Measurements from ENCODE around the gene FLACC1.
"Not testable (repeated sequence)": the region's sequence is repeated elsewhere in the genome, so short reads cannot be mapped to it uniquely, and the experiment has no call there.

Gene FLACC1

GRCh38 chr2:201383136-201383535 is 26.0 kb upstream of the FLACC1 start:
- TF ChIP-seq ZFX (IDR thresholded peaks at IDR 0.05), result no peak
- no peak for TF ChIP-seq CTCF (conservative IDR thresholded peaks at IDR 0.05)

GRCh38 chr2:201378496-201379397 is 21.6 kb upstream of the FLACC1 start:
- TF ChIP-seq ZFX (IDR thresholded peaks at IDR 0.05) (no peak), CTCF (conservative IDR thresholded peaks at IDR 0.05) (no peak)
- no peak overlapping the region for H3K27ac ChIP-seq

More at GRCh38 chr2:201383136-201383535, 26.0 kb upstream of the FLACC1 start:
- no peak overlapping the region for H3K27ac ChIP-seq

- H3K27ac ChIP-seq, result no peak overlapping the region
- no peak for TF ChIP-seq ZFX (IDR thresholded peaks at IDR 0.05)
- no peak for TF ChIP-seq CTCF (conservative IDR thresholded peaks at IDR 0.05)
Measured at GRCh38 chr2:201377218-201377617, 20.1 kb upstream of the FLACC1 start.

- TF ChIP-seq ZFX (IDR thresholded peaks at IDR 0.05) (no peak), CTCF (conservative IDR thresholded peaks at IDR 0.05) (no peak)
- H3K27ac ChIP-seq, result no peak overlapping the region
Measured at GRCh38 chr2:201369775-201370174, 12.6 kb upstream of the FLACC1 start.

GRCh38 chr2:201369318-201369717 is 12.2 kb upstream of the FLACC1 start:
- not testable (repeated sequence) for H3K27ac ChIP-seq

- TF ChIP-seq CTCF (conservative IDR thresholded peaks at IDR 0.05) (no peak), ZFX (IDR thresholded peaks at IDR 0.05) (no peak)
- no peak overlapping the region for H3K27ac ChIP-seq
Measured at GRCh38 chr2:201366146-201366545, 9.0 kb upstream of the FLACC1 start.

- no peak overlapping the region for H3K27ac ChIP-seq
Measured at GRCh38 chr2:201363857-201364560, 6.9 kb upstream of the FLACC1 start.

More at GRCh38 chr2:201363857-201364560, 6.9 kb upstream of the FLACC1 start:
- TF ChIP-seq CTCF (conservative IDR thresholded peaks at IDR 0.05) (peak; percentile 88), ZFX (IDR thresholded peaks at IDR 0.05) (no peak)
